ENCODE results near the gene RPRD1B.

RPRD1B gene

DNA sequence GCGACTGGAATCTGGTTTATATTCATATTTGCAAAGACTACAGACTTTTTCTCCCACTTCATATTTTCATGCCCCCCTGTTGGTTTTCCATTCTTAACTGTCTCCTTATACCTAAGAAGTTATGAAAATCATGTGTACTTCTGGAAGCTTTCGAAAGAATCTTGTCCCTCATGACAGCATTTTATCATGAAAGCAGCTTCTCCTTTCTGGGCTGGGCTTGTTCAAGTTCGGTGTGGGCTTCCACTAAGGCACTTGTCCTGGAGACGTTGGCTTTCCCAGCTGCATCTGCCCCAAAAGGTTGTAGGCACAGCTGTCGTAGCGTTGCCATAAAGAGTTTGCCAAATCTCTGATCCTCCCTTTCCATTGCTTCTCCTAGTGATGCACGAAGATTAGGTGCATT is 56.5 kb downstream of the RPRD1B start:
- DNase-seq (ENCODE audit: low read depth): no peak
- TF ChIP-seq, protein P1, sequence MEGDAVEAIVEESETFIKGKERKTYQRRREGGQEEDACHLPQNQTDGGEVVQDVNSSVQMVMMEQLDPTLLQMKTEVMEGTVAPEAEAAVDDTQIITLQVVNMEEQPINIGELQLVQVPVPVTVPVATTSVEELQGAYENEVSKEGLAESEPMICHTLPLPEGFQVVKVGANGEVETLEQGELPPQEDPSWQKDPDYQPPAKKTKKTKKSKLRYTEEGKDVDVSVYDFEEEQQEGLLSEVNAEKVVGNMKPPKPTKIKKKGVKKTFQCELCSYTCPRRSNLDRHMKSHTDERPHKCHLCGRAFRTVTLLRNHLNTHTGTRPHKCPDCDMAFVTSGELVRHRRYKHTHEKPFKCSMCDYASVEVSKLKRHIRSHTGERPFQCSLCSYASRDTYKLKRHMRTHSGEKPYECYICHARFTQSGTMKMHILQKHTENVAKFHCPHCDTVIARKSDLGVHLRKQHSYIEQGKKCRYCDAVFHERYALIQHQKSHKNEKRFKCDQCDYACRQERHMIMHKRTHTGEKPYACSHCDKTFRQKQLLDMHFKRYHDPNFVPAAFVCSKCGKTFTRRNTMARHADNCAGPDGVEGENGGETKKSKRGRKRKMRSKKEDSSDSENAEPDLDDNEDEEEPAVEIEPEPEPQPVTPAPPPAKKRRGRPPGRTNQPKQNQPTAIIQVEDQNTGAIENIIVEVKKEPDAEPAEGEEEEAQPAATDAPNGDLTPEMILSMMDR (IDR thresholded peaks at IDR 0.05; ENCODE audit: insufficient read depth, low read depth, low read length, missing control alignments): no peak
- no peak overlapping the region for H3K4me3 ChIP-seq (ENCODE audit: low read depth, low read length)

DNA sequence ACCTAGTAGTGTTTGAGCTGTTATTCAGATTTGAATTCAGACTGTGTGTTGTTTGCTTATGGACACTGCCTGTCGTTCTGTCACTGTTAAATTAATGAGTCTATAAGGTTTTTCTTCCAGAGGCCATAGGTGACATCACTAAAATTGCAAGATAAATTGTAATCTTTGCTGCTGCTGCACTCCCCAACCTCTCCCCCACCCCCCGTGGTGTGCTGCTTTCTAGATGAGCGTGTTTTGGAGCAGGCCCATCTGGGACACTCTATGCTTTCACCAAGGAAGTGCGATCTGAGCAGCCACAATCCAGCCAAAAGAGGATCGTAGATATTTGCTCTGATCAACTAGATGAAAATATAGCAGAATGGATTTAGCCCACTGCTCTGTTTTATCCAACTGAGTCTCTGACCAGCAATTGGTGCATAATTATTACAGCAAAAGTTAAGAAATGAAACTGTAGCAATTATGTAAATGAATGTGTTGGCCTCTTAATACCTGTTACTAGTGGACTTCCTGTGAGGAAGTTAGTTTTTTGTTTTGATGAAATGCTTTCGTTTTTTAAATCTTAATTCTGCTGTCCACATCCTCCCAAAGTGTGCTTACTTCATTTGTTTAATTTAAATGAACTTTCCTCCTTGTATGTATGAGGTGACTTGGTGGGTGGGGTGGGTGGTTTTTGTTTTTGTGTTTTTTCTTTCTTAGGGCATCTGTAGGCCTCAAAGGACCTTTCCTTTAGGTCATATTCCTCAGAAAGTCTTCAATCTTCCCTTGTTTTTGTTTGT is 58.1 kb downstream of the RPRD1B start:
- TF ChIP-seq, protein P1 (IDR thresholded peaks at IDR 0.05; ENCODE audit: insufficient read depth, low read depth, low read length, missing control alignments): no peak
- peak overlapping the region; percentile 44 for H3K4me3 ChIP-seq (ENCODE audit: low read depth, low read length)
- DNase-seq (ENCODE audit: low read depth): peak; percentile 69

DNA sequence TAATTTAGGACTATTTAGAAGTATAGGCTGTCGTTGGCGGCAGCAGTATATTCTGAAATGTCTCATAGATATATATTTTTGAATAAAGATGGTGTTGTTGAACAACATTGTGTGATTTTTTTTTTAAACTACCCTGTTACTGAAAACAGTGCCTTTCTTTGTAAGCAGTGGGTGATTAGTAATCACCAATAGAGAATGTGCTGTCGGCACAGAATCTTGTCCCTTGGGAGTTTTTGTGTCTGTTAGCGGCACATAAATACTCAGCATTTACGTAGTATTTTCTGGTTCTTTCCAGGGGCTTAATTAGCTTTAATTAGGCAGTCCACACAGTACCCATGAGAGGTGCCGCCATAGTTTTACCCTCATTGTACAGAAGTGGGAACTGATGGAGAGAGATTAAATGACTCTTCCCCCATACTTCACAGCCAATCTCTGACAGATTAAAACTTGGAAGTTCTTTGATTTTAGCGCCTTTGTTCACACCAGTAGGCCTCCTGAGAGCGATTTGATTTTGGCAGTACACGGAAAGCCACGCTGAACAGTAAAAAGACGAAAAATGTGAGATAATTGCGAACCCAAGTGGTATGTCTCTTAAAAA is 58.8 kb downstream of the RPRD1B start:
- peak overlapping the region; percentile 44 for H3K4me3 ChIP-seq (ENCODE audit: low read depth, low read length)
- TF ChIP-seq, protein P1 (IDR thresholded peaks at IDR 0.05; ENCODE audit: insufficient read depth, low read depth, low read length, missing control alignments): no peak
- DNase-seq (ENCODE audit: low read depth): peak; percentile 60

DNA sequence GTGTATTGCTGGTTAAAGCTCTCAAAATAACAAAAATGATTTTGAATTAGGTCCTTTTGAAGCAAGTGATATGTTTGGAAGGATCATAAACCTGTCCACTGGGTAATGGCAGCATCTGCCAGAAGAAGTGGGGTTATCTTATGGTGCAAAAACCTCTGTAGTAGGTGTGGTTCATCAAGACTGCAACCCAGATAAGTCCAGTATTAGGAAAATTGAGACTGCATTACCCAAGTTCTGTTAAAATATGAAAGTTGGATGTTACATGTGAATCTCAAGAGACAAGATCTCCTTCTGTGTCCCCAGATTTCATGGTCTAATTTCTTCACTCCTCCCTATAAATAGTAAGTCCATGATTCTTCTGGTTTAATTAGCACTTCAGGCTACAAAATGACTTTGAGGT is 59.4 kb downstream of the RPRD1B start:
- DNase-seq (ENCODE audit: low read depth): no peak
- TF ChIP-seq, protein P1 (IDR thresholded peaks at IDR 0.05; ENCODE audit: insufficient read depth, low read depth, low read length, missing control alignments): no peak

DNA sequence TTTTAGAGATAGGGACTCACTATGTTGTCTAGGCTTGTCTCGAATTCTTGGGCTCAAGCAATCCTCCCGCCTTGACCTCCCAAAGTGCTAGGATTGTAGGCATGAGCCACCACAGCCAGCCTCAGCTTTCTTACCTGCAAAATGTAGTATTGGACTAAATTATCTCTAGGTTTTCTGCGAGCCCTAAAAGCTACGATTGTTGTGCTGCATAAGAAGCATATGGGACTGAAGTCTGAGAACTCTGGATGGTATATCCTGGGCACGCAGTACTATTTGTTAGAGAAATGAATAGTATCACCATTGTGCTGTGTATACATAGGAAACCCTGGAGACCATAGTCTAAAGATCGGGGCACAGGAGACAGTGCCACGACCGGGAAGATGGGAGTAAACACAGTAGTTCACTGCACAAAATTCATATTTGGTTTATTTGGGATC is 60.1 kb downstream of the RPRD1B start:
- TF ChIP-seq, protein P1 (IDR thresholded peaks at IDR 0.05; ENCODE audit: insufficient read depth, low read depth, low read length, missing control alignments): no peak
- H3K4me3 ChIP-seq (ENCODE audit: low read depth, low read length): no peak overlapping the region
- DNase-seq (ENCODE audit: low read depth): no peak

More for the DNA sequence above, 59.4 kb downstream of the RPRD1B start:
- peak overlapping the region; percentile 44 for H3K4me3 ChIP-seq (ENCODE audit: low read depth, low read length)

DNA sequence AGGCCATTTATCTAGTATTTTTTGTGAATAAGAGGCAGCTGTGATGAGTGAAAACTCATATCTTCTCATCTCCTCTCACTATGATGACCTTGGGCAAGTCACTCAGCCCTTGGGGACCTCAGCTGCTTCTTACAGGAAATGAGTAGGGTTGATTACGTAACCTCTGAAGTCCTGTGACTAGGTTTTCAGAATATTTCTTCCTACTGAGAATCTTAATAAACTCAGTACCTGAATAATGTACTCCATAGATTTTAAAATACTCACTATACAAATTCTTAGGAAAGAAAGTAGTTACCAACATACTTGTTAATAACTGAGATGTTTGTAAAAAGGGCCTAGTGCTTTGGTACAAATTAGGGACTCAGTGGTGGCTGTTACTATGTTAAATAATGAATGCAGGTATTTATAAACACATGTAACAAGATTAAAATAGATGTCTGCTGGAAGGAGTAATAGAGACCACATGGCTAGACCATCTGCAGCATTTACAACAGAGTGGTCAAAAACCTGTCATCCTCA is 60.9 kb downstream of the RPRD1B start:
- peak; percentile 93 for DNase-seq (ENCODE audit: low read depth)
- H3K4me3 ChIP-seq (ENCODE audit: low read depth, low read length): peak overlapping the region; percentile 7; the same call in 1 of the 2 replicates
- TF ChIP-seq, protein P1 (IDR thresholded peaks at IDR 0.05; ENCODE audit: insufficient read depth, low read depth, low read length, missing control alignments): no peak

All from GM12865 (cell line).